OCI-LY3 (cell line): ENCODE measurements around the gene ZSCAN29.

Experiments used
- CTCF ChIP-seq: fragments of 200-600, 300-600 bp; sonication (generic); IDR thresholded peaks from 2 replicates; pipeline ENCODE4 v1.5.1; 2014; ENCODE audit warnings: antibody characterized with exemption, low read length, low read depth
- EZH2phosphoT487 ChIP-seq: fragments of 200-600 bp; shearing (Covaris generic); IDR thresholded peaks from 2 replicates; pipeline ENCODE4 v1.6.1; 2018; ENCODE audit warnings: antibody characterized with exemption, mixed run types, low read depth

- no peak for TF ChIP-seq CTCF
- TF ChIP-seq EZH2phosphoT487: no peak
These were observed 54.5 kb downstream of the ZSCAN29 start for GRCh38 chr15:43316016-43316970.
